Measurements from ENCODE around the gene DNAH11.
A peak's percentile ranks its signal among the peaks of the same experiment; 100 is the strongest.

DNAH11 gene

DNA sequence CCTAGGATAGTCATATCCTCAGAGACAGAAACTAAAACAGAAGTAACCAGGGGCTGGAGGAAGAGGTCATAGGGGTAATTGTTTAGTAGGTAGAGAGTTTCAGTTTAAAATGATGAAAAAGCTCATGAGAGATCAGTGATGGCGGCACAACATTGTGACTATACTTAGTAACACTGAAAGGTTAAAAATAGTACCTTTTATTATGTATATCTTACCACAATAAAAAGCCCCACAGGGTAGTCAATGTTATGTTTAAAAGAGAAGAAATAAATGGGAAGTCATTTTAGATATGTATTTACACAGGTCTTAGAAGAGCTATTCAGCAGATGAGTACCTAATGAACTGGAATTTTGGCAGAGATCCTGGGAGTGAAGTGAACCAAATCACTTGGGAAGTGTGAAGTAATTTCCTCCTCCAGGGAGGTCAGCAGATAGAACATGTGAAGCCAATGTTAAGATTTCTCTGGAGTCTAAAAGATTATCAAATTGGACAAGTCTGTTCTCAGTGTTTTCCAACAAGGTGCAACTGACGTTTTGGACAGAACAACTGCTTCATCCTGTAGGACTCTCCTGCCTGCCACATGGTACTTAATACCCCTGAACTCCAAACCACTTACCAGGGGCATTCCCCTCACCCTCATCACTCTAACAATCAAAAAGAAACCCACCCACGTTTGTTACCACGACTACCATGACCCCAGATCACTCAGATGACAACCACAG is 396.5 kb downstream of the DNAH11 start:
- no peak for DNase-seq

- DNase-seq, result no peak
Measured at GRCh38 chr7:21939858-21940372, 397.1 kb downstream of the DNAH11 start.

DNA sequence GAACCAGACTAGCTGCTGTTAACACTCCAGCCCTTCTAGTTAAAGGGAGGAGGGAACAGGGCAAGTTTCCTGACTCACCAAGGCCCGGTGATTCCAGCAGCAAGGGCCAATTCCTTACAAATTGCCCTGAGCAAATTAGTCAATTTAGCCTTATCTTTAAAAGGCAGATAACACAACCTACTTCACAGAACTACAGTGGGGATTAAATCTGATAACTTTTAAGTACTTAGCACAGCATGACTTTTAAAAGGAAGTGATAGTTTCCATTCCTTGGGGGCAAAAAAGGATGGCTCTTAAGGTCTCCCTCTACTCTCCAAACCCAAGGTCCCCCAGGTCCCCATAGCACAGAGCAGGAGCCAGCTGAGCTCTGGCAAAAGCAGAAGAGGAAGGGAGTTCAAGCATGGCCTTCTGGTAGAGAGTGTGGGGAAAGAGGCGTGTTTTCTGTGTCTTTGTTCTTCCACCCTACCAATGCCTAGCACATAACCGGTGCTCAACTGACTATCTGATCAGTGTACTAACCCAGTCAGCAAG is 398.8 kb downstream of the DNAH11 start:
- DNase-seq, result no peak

- no peak for DNase-seq
Measured at GRCh38 chr7:21942955-21943354, 400.1 kb downstream of the DNAH11 start.

DNA sequence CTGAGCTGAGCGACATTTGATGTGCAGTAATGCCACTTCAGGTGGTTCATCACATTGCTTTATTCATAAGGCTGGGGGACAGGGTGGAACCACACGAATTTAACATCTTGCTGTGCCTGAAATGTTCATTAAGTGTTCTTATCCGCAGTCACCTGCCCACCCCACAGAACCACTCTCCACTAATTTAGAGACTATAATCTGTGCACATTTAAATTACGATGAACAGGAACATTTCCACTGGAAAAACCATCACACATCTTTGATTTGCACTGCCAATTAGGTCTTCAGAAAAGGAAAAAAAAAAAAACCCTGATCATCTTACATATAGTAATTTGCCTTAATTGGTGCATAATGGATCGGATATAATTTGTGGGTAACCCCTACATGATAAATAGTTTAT is 400.6 kb downstream of the DNAH11 start:
- DNase-seq, result no peak

GRCh38 chr7:21944616-21945453 is 402.0 kb downstream of the DNAH11 start:
- DNase-seq, result peak; percentile 53

DNA sequence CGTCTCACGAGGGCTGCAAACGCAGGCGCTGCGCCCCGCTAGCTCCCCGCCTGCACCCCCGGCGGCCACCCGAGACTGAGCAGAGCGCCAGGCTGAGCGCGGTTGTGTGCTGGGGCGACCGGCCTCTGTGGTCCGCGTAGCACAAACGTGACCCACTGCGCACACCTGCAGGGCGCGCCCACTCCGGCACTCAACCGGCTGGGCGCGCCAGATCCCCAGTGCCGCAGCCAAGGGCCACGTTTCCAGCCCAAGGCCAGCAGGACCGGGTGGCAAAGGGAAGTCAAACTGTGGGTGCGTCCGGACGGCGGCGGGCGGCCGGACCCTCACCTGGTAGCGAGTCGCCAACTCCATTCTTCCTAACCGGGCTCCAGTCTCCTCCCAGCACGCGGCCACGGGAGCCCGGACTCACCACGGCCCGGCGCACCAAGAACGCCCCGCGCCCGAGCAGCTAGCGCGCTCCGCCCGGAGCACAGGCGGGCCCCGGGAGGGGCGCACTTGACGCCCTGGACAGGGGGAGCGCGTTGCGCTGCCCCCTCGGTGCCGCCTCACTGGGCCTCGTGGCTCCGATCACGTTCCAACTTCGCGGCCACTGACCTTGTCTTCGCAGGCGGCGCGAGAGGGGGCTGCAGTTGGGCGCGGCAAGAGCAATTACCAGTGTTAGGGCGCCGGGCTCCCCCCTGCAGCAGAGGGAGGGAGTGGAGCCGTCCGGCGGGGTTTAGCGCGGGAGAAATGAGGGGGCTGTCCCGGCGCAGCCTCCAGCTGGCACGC is 402.8 kb downstream of the DNAH11 start, which contains the start of gene CDCA7L:
Gene CDCA7L, minus strand, starts transcription at position 446 of the 768 bp plus-strand sequence. Its CDS starts 95 bp downstream, at position 351.
- DNase-seq, result peak; percentile 68

DNA sequence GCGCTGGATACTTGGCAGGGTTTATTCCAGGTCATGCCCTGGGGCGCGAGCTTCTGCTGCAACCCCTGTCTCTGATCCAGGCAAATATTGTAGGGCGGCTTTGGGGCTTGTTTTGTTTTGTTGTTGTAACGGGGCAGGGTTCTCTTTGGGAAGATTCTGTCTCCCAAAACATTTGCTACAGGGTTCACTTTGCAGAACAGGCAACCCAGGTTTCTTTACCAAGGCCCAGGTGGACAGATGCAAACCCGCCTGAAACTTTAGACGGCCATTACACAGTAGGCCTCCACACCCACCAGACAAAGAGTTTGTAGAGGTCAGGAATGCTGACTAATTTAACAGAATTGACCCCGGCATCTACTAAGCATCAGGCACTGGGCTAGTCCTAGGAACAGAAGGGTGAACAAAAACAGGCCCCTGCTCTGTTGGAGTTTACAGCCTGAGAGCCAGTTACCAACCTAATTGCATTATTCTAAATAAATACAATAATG is 403.4 kb downstream of the DNAH11 start:
- DNase-seq, result no peak

- DNase-seq, result no peak
Measured at GRCh38 chr7:21947056-21947455, 404.2 kb downstream of the DNAH11 start.

- no peak for DNase-seq
Measured at GRCh38 chr7:21947946-21948345, 405.1 kb downstream of the DNAH11 start.

GRCh38 chr7:21948364-21948763 is 405.5 kb downstream of the DNAH11 start:
- no peak for DNase-seq

DNA sequence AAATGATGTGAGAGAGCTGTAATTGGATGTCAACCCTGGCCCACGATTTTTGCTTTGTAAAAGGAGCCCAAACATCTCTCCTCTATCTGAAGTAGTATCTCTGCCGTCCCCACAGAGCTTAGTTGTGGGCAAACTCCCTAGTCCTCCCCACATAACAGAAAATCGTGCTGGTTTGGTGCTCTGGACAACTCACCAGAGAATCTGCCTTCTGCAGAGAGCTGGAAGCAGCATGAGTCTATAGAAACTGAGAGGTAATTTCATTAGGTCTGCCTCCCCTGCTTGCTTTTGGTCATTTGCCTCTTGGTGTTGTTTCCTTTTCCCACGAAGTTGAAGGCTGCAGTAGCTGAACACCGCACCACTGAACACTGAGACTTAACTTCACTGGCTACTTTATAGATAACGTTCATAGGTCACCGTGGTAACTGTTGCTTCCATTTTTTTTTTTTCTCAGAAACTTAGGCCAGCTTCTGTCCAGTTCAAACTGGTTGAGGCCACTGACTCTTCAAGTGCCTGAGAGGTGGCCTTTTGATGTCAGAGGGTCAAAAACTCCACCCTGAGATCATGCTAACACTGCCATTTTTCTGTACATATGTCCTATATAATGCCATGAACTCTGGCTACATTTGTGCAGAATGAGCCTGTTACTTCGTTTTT is 406.2 kb downstream of the DNAH11 start:
- DNase-seq, result no peak

Data from activated T-cell treated with anti-CD3 and anti-CD28 coated beads, Interleukin-2, amount 50 U/mL, for 1 hour (primary cell).